CD14-positive monocyte (primary cell): ENCODE measurements around the gene COMMD10. TPM values are rescaled to one million over a fixed set of nuclear protein-coding genes. Genes with fewer than 3 reads are reported as not detected.

Experiments
- DNase-seq, 3 donors: peaks; one replicate each; pipeline ENCODE4 v3.0.0-alpha.2; 2011 to 2022
- H2AFZ ChIP-seq: 2 replicates; pipeline ENCODE4 v1.6.0; 2012; ENCODE audit warnings: mild to moderate bottlenecking, low read depth, low read length, inconsistent platforms; ENCODE audit not compliant: insufficient read depth, poor library complexity, severe bottlenecking
- H3K27ac ChIP-seq, 2 donors: 1 replicate in 1 of 2; 2 replicates in 1 of 2; pipeline ENCODE4 v1.5.1; 2012 to 2013; ENCODE audit warnings: low read length in 2 of 2, control low read depth in 1 of 2, inconsistent platforms in 1 of 2, low read depth in 1 of 2, mild to moderate bottlenecking in 1 of 2
- H3K27me3 ChIP-seq, 2 donors: one replicate each; pipeline versions ENCODE4 v1.6.0 to v1.6.1; 2011 to 2013; ENCODE audit warnings: low read length in 2 of 2; ENCODE audit not compliant: control insufficient read depth in 2 of 2, insufficient read depth in 2 of 2
- H3K36me3 ChIP-seq, 2 donors: replicated peaks in 1 of 2; 1 replicate in 1 of 2; 2 replicates in 1 of 2; pipeline versions ENCODE4 v1.5.1 to v1.6.1; 2012 to 2013; ENCODE audit warnings: low read length in 2 of 2, control low read depth in 1 of 2, inconsistent platforms in 1 of 2, mild to moderate bottlenecking in 1 of 2; ENCODE audit not compliant: insufficient read depth in 2 of 2, control insufficient read depth in 1 of 2
- H3K4me1 ChIP-seq, 2 donors: 1 replicate in 1 of 2; 2 replicates in 1 of 2; pipeline versions ENCODE4 v1.5.1 to v1.6.1; 2012 to 2013; ENCODE audit warnings: low read length in 2 of 2, control low read depth in 1 of 2, inconsistent platforms in 1 of 2, mild to moderate bottlenecking in 1 of 2, moderate library complexity in 1 of 2; ENCODE audit not compliant: insufficient read depth in 2 of 2, control insufficient read depth in 1 of 2
- H3K4me2 ChIP-seq: replicated peaks from 2 replicates; pipeline ENCODE3; 2012; ENCODE audit warnings: low read length, moderate library complexity, mild to moderate bottlenecking; ENCODE audit not compliant: poor library complexity, severe bottlenecking; ENCODE audit errors: extremely low read depth
- H3K4me3 ChIP-seq, 3 experiments: fragments of 200-600 bp in 1 of 3; sonication (generic) in 1 of 3; replicated peaks in 1 of 3; 1 replicate in 2 of 3; 2 replicates in 1 of 3; pipeline ENCODE4 v1.5.1; 2011 to 2013; ENCODE audit warnings: low read length in 3 of 3, mild to moderate bottlenecking in 3 of 3, control low read depth in 2 of 3, low read depth in 2 of 3, inconsistent platforms in 1 of 3, moderate library complexity in 1 of 3
- H3K79me2 ChIP-seq: 2 replicates; pipeline ENCODE4 v1.6.0; 2012; ENCODE audit warnings: mild to moderate bottlenecking, control low read depth, inconsistent platforms, low read length, moderate library complexity; ENCODE audit not compliant: insufficient read depth
- H3K9ac ChIP-seq: 2 replicates; pipeline ENCODE4 v1.6.0; 2017; ENCODE audit warnings: low read length, mild to moderate bottlenecking; ENCODE audit not compliant: insufficient read depth, poor library complexity, severe bottlenecking
- H3K9me3 ChIP-seq, 2 donors: replicated peaks in 1 of 2; 1 replicate in 1 of 2; 2 replicates in 1 of 2; pipeline versions ENCODE4 v1.5.1 to v1.6.1; 2012 to 2013; ENCODE audit warnings: low read length in 2 of 2, control low read depth in 1 of 2; ENCODE audit not compliant: control insufficient read depth in 1 of 2, insufficient read depth in 1 of 2
- H4K20me1 ChIP-seq: 2 replicates; pipeline ENCODE4 v1.6.0; 2012; ENCODE audit warnings: mild to moderate bottlenecking, low read length, control low read depth, moderate library complexity; ENCODE audit not compliant: insufficient read depth
- H3K27ac Mint-ChIP-seq, 7 donors: one replicate each; pipeline ENCODE4 v1.8.0; 2020; ENCODE audit warnings: mild to moderate bottlenecking in 7 of 7, mixed read lengths in 7 of 7, moderate library complexity in 6 of 7, inconsistent platforms in 2 of 7
- H3K27me3 Mint-ChIP-seq, 3 donors: one replicate each; pipeline ENCODE4 v1.8.0; 2021 to 2022; ENCODE audit warnings: low read depth in 3 of 3, mild to moderate bottlenecking in 3 of 3, mixed read lengths in 3 of 3, moderate library complexity in 3 of 3, inconsistent platforms in 1 of 3
- H3K36me3 Mint-ChIP-seq, 2 donors: one replicate each; pipeline ENCODE4 v1.8.0; 2020; ENCODE audit warnings: mixed read lengths in 2 of 2, inconsistent platforms in 1 of 2, mild to moderate bottlenecking in 1 of 2
- H3K4me1 Mint-ChIP-seq: one replicate; pipeline ENCODE4 v1.8.0; 2020; ENCODE audit warnings: mild to moderate bottlenecking, mixed read lengths
- H3K4me3 Mint-ChIP-seq, 2 donors: one replicate each; pipeline ENCODE4 v1.8.0; 2020; ENCODE audit warnings: mild to moderate bottlenecking in 2 of 2, mixed read lengths in 2 of 2, moderate library complexity in 1 of 2
- H3K9me3 Mint-ChIP-seq, 7 donors: one replicate each; pipeline ENCODE4 v1.8.0; 2020 to 2022; ENCODE audit warnings: mixed read lengths in 7 of 7, mild to moderate bottlenecking in 6 of 7, moderate library complexity in 6 of 7, inconsistent platforms in 2 of 7
- CTCF ChIP-seq: fragments of 200-600 bp; IDR thresholded peaks from one replicate; pipeline ENCODE4 v1.8.0; 2022; ENCODE audit warnings: antibody characterized with exemption, mild to moderate bottlenecking
- whole genome bisulfite sequencing: methylation state at CpG from one replicate; pipeline ENCODE4 v1.1.5; 2013; ENCODE audit warnings: missing lambda C conversion rate; ENCODE audit not compliant: insufficient coverage; 5-methylcytosine and 5-hydroxymethylcytosine counted together
- intact Hi-C, 2 donors: fragments of 100-400 bp; cut with micrococcal nuclease; formaldehyde crosslinking; loops; one replicate each; pipeline versions ENCODE4 v1.15.0 to v1.15.1; 2023
- polyA plus RNA-seq, 3 donors: library from polyadenylated mRNA; depleted of rRNA in 1 of 3; unstranded in 2 of 3; stranded (reverse) in 1 of 3; fragments of 300-500 nt in 2 of 3; fragments of >200 nt in 1 of 3; fragmentation: Illumina TruSeq in 2 of 3; gene quantifications; 1 replicate in 2 of 3; 2 replicates in 1 of 3; pipeline ENCODE4 v1.2.3, GENCODE V29; 2012 to 2021

The COMMD10 gene
- polyA plus RNA-seq, 3 donors: 16.9 to 86.1 (median 61.2) TPM

- intact Hi-C loops: no loop called here
- Histone ChIP-seq H3K27ac (no peak overlapping the region), H4K20me1 (no peaks in the 10 kb centered on the region), H3K4me2 (no peak overlapping the region), H3K79me2 (no peaks in the 10 kb centered on the region), H2AFZ (no peak overlapping the region), H3K4me3 (no peak overlapping the region), H3K27me3 (no peaks in the 10 kb centered on the region), H3K36me3 (peaks cover 45 to 73% of the 10 kb centered on the region in 2 donors), H3K4me1 (no peaks in the 10 kb centered on the region), H3K9me3 (peaks cover 21 to 27% of the 10 kb centered on the region in 2 donors), H3K9ac (no peak overlapping the region)
- TF ChIP-seq CTCF: no peak
- Mint-ChIP-seq H3K27me3 (no peaks in the 10 kb centered on the region), H3K36me3 (peaks cover 64 to 68% of the 10 kb centered on the region in 2 donors), H3K4me1 (no peaks in the 10 kb centered on the region), H3K9me3 (peaks cover 22 to 32% (median 26%) of the 10 kb centered on the region in 7 donors), H3K27ac (no peak overlapping the region), H3K4me3 (no peak overlapping the region)
- WGBS: 89% methylated on average over 1 of the region's 1 CpG
- DNase-seq: no peak
Observed at GRCh38 chr5:116305899-116306298, 221.1 kb downstream of the COMMD10 start.

GRCh38 chr5:116306846-116307245 is 222.0 kb downstream of the COMMD10 start:
- H3K4me2 ChIP-seq: no peak overlapping the region
- peaks cover 67 to 71% of the 10 kb centered on the region in 2 donors for H3K36me3 Mint-ChIP-seq

More at GRCh38 chr5:116306846-116307245, 222.0 kb downstream of the COMMD10 start:
- no peak overlapping the region for H3K4me3 ChIP-seq
- TF ChIP-seq CTCF: no peak
- H4K20me1 ChIP-seq: no peaks in the 10 kb centered on the region
- DNase-seq: no peak
- H3K27me3 Mint-ChIP-seq: no peaks in the 10 kb centered on the region
- peaks cover 41 to 67% of the 10 kb centered on the region in 2 donors for H3K36me3 ChIP-seq
- H3K9ac ChIP-seq: no peak overlapping the region
- no peak overlapping the region for H3K27ac ChIP-seq
- no peak overlapping the region for H3K27ac Mint-ChIP-seq
- H3K4me3 Mint-ChIP-seq: no peak overlapping the region
- no peaks in the 10 kb centered on the region for H3K27me3 ChIP-seq
- H3K9me3 ChIP-seq: peaks cover 21 to 27% of the 10 kb centered on the region in 2 donors
- no peak overlapping the region for H2AFZ ChIP-seq
- WGBS: 100% methylated on average over 2 of the region's 2 CpGs
- intact Hi-C loops: no loop called here
- peaks cover 24 to 36% (median 28%) of the 10 kb centered on the region in 7 donors for H3K9me3 Mint-ChIP-seq
- no peaks in the 10 kb centered on the region for H3K4me1 Mint-ChIP-seq
- no peaks in the 10 kb centered on the region for H3K4me1 ChIP-seq
- no peaks in the 10 kb centered on the region for H3K79me2 ChIP-seq
